Measurements from ENCODE around the gene KLK13.

KLK13 gene

GRCh38 chr19:51091895-51092873 lies 27.3 kb upstream of the KLK13 start:
- DNase-seq (ENCODE audit: low read depth), result no peak

GRCh38 chr19:51091126-51091525 lies 26.2 kb upstream of the KLK13 start:
- DNase-seq (ENCODE audit: low read depth), result no peak

- DNase-seq (ENCODE audit: low read depth), result no peak
These were observed 25.6 kb upstream of the KLK13 start for GRCh38 chr19:51090471-51090870.

- no peak for DNase-seq (ENCODE audit: low read depth)
These were observed 24.9 kb upstream of the KLK13 start for GRCh38 chr19:51089786-51090185.

- no peak for DNase-seq (ENCODE audit: low read depth)
These were observed 21.4 kb upstream of the KLK13 start for GRCh38 chr19:51086153-51086850.

- no peak for DNase-seq (ENCODE audit: low read depth)
These were observed 19.6 kb upstream of the KLK13 start for GRCh38 chr19:51084505-51084904.

GRCh38 chr19:51083783-51084182 lies 18.9 kb upstream of the KLK13 start:
- no peak for DNase-seq (ENCODE audit: low read depth)

GRCh38 chr19:51083181-51083580 lies 18.3 kb upstream of the KLK13 start:
- no peak for DNase-seq (ENCODE audit: low read depth)

- DNase-seq (ENCODE audit: low read depth), result no peak
These were observed 17.7 kb upstream of the KLK13 start, which contains the start of gene KLK14 for GRCh38 chr19:51082611-51083010. Gene KLK14, minus strand, starts transcription at chr19:51082887. Its CDS starts 273 bp downstream, at chr19:51082614.

- DNase-seq (ENCODE audit: low read depth), result no peak
These were observed 16.6 kb upstream of the KLK13 start for GRCh38 chr19:51081476-51081875.

- DNase-seq (ENCODE audit: low read depth), result no peak
These were observed 14.7 kb upstream of the KLK13 start for GRCh38 chr19:51079481-51080110.

- DNase-seq (ENCODE audit: low read depth), result no peak
These were observed 13.8 kb upstream of the KLK13 start for GRCh38 chr19:51078731-51079130.

GRCh38 chr19:51078104-51078503 lies 13.2 kb upstream of the KLK13 start:
- DNase-seq (ENCODE audit: low read depth), result no peak

GRCh38 chr19:51076631-51077213 lies 11.8 kb upstream of the KLK13 start:
- DNase-seq (ENCODE audit: low read depth), result no peak

GRCh38 chr19:51075998-51076397 lies 11.1 kb upstream of the KLK13 start:
- DNase-seq (ENCODE audit: low read depth), result no peak

GRCh38 chr19:51071095-51071405 lies 6.2 kb upstream of the KLK13 start:
- no peak for DNase-seq (ENCODE audit: low read depth)

- no peak for DNase-seq (ENCODE audit: low read depth)
These were observed 5.6 kb upstream of the KLK13 start for GRCh38 chr19:51070334-51071094.

- no peak for DNase-seq (ENCODE audit: low read depth)
These were observed 1.7 kb upstream of the KLK13 start for GRCh38 chr19:51066393-51067186.

- no peak for DNase-seq (ENCODE audit: low read depth)
These were observed 499 bp upstream of the KLK13 start for GRCh38 chr19:51065221-51065960.

GRCh38 chr19:51063664-51064063 lies 1.2 kb downstream of the KLK13 start:
- no peak for DNase-seq (ENCODE audit: low read depth)

All from stimulated activated CD8-positive, alpha-beta memory T cell treated with anti-CD3 and anti-CD28 coated beads, Interleukin-12 subunit alpha, Interleukin-12 subunit beta, amount 100 ng/mL, for 1 hour (primary cell).